HG03025 (cell line): ENCODE data around the gene ODF2.
"Not testable (repeated sequence)": the region's sequence is repeated elsewhere in the genome, so short reads cannot be mapped to it uniquely, and the experiment has no call there.

ENCODE experiments used
- ATAC-seq: cut with Tn5 transposase; IDR thresholded peaks from one replicate; pipeline ENCODE4 v1.9.1; 2021; ENCODE audit warnings: mild to moderate bottlenecking, moderate library complexity; ENCODE audit not compliant: unreplicated experiment, low FRiP score

ODF2 gene

DNA sequence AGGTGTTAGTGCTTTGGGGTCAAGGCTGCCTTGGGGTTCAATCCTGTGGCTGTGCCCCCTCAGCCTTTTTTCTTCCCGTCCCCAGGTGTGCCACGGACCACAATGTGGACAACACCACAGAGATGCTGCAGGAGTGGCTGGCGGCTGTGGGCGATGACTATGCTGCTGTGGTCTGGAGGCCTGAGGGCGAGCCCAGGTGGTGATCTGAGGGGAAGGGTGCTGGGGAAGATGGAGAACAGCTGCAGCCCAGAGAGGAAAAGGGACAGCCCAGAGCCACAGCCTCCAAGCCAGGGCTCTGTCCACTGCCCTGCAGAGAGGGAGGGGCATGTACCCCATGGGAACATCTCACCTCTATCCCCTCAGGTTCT lies 33.0 kb upstream of the ODF2 start:
- ATAC-seq: no peak

DNA sequence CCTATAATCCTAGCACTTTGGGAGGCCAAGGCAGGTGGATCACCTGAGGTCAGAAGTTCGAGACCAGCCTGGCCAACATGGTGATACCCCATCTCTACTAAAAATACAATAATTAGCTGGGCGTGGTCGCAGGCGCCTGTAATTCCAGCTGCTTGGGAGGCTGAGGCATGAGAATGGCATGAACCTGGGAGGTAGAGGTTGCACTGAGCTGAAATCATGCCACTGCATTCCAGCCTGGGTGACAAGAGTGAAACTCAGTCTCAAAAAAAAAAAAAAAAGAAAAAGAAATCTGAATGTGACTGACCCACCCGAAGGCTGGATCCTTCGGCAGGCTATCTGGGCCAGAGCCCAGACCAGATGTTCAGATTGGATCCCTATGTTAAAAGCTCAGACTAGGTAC lies 32.5 kb upstream of the ODF2 start:
- not testable (repeated sequence) for ATAC-seq

DNA sequence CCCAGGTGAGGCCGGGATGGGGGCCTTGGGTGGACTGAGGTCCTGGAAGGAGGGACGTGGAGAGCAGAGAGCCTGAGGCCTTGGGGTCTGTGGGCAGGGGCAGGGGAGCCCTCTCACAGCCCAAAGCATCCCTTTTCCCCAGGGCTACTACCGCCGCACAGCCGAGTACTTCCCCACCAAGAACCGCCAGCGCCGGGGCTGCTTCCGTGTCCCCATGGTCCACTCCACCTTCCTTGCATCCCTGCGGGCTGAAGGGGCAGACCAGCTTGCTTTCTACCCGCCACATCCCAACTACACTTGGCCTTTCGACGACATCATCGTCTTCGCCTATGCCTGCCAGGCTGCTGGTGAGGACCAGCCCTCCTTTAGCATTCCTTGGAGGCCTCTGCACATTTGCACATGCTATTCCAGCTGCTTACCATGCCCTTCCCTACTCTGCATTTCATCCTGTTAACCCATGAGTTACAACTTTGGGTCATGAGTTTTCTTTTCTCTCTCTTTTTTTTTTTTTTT lies 31.5 kb upstream of the ODF2 start:
- ATAC-seq: no peak

DNA sequence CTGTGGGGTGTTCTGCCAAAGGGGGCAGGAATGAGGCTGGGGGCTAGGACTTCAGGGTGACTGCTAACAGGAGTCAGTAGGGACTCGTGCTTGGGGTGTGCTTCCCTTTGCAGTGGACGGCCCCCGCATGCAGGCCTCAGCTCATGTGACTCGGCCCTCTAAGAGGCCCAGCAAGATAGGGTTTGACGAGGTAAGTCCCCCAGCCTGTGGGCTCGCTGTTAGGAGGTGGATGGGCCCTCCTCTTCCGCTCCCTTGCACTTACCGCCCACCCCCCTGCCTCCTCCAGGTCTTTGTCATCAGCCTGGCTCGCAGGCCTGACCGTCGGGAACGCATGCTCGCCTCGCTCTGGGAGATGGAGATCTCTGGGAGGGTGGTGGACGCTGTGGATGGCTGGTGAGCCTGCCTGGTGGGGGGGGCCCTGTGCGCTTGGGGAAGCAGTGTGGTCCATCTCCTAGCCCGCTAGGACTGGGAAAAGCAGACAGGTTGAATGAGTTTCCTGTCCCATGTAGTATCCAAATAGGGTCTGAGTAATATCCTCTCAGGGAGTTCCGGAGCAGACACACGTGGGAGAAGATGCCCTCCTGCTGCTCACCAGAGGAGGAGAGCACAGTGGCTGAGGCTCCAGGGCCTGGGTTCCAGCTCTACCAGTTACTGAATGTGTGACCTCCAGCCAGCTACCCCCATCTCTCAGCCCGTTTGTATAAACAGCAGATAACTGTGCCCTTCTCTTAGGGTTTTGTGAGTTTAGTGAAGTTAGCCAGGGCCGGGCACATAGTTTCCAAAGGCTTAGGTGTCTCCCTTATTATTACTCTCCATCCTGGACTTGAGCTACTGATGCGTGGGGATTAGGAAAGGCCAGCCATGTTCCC lies 26.9 kb upstream of the ODF2 start:
- ATAC-seq: no peak

DNA sequence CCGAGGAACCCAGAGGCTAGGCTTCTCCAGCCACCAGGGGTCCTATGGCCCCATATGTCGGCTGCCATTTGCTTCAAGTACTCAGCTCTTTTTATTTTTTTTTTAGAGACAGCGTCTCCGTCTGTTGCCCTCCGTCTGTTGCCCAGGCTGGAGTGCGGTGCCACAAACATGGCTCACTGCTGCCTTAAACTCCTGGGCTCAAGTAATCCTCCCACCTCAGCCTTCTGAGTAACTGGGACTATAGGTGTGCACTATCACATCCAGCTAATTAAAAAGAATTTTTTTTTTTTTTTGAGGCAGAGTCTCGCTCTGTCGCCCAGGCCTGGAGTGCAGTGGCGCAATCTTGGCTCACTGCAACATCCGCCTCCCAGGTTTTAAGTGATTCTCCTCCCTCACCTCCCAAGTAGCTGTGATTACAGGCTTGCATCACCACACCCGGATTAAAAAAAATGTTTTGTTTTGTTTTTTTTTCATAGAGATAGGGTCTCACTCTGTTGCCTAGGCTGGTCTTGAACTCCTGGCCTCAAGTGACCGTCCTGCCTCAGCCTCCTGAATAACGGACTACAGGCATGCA lies 26.2 kb upstream of the ODF2 start:
- no peak for ATAC-seq

DNA sequence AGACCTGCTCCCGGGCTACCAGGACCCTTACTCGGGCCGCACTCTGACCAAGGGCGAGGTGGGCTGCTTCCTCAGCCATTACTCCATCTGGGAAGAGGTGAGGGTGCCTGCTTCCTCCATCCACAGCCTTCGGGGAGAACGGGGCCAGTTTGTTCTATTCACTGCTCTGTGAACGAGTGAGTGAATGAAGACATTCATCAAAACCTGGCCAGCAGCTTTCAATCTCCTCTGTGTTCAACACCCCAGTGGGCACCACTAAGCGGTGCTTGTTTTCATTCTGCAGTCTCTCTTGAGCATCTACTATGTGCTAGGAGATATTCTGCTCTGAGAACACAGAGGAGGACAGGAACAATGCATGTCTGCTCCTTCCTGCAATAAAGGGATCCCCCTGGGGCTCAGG lies 24.6 kb upstream of the ODF2 start:
- no peak for ATAC-seq

DNA sequence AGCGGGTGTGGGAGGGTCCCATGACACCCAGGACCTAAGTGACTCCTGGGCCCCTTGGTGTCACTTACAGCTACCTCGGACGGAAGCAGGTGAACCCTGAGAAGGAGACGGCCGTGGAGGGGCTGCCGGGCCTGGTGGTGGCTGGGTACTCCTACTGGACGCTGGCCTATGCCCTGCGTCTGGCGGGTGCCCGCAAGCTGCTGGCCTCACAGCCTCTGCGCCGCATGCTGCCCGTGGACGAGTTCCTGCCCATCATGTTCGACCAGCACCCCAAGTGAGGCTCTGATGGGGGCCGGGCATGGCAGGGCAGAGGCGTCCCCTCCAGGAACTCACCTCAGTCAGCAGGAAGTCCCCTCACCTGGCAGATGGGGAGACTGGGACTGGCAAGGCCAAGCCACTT lies 21.5 kb upstream of the ODF2 start:
- no peak for ATAC-seq

DNA sequence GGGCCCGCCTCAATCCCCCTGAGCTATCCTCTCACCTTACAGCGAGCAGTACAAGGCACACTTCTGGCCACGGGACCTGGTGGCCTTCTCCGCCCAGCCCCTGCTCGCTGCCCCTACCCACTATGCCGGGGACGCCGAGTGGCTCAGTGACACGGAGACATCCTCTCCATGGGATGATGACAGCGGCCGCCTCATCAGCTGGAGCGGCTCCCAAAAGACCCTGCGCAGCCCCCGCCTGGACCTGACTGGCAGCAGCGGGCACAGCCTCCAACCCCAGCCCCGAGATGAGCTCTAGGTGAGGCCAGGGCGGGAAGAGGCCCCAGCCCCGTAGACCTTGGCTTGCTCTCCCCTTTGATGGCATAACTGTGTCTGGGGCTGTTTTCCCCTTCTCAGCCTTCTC lies 20.2 kb upstream of the ODF2 start:
- ATAC-seq: no peak

DNA sequence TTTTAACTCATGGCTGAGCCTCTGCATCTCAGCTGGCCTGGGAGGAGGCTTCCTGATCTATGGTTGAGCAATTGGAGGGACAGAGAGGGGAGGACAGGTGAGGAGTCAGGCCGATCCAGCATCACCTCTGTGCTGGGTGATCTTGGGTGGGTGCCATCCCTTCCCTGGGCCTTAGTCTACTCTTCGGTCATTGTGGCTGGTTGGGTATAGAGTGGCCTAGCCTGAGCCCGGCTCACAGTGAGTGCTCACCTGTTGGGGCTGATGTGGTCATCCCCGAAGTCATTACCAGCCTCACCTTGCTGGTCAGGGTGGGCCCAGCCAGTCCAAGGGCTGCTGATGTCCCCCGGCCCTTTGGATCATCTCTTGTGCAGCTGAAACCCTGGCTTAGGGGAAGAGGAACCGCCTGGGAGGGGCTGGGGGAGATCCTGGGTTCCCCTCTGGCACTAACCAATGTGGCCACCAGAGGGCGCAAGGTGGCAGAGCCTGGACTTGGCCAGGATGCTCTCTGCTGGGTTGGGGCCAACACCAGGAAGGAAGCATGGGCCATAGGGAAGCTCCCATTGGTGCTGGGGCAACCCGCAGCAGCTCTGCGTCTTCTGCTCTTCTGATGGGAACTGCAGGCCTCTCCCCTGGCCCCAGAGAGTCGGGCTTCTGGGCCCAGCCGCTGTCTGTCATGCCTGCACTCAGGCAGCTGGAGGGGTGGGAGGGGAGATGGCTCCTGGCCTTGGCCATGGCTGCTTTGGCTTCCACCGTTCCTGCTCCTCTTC lies 17.3 kb upstream of the ODF2 start:
- no peak for ATAC-seq

DNA sequence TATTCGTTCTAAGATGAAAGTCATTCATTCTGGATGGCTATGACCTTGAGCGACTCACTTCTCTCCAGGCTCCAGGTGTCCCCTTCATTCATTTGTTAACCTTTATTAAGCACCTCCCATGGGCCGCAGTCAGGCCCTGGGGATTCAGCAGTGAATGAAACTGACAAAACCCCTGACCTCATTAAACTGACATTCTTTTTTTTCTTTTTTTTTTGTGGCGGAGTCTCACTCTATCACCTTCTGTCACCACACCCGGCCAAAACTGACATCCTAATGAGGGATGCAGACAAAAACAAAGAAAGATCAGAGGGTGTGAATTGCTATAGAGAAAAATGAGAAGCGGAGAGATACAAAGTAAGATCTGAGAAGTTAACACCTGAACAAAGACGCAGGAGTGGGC lies 16.5 kb upstream of the ODF2 start:
- ATAC-seq: no peak

DNA sequence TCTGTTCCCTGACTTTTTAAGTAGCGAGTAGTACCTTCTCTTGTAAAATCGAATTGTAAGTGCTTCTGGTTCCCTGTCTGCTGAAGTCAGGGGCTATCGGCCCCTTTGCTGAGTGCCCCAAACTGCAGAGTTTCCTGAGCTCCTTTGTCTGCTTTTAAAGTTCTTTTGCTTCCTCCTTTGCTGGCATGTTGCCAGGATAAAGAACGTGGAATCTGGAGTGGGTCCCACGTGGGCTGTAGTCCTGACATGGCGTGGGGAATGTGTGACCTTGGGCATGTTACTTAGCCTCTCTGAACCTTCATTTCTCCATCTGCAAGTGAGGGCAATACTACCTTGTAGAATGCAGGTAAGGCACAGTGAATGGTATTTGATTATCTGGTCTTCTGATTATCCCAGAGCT lies 13.7 kb upstream of the ODF2 start:
- ATAC-seq: no peak

DNA sequence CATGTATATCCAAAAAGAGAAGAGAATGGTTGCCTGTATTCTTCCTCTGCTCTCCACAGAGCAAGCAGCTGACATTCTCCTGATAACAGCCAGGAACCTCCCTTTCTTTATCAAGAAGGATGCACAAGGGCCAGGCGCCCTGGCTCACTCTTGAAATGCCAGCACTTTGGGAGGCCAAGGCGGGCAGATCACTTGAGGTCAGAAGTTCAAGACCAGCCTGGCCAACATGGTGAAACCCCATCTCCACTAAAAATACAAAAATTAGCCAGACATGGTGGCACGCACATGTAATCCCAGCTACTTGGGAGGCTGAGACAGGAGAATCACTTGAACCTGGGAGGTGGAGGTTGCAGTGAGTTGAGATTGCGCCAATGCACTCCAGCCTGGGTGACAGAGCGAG lies 9.3 kb upstream of the ODF2 start:
- ATAC-seq: not testable (repeated sequence)

DNA sequence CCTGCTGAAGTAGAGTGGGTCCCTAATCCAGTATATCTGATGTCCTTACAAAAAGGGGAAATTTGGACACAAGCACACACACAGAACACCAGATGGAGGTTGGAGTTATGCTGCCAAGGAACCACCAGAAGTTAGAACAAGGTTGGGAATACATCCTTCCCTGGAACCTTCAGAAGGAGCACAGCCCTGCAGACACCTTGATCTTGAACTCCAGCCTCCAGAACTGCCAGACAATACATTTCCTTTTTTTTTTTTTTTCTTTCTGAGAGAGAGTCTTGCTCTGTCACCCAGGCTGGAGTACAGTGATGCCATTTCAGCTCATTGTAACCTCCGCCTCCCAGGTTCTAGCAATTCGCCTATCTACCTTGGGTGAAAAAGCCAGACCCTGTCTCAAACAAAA lies 7.1 kb upstream of the ODF2 start:
- no peak for ATAC-seq

DNA sequence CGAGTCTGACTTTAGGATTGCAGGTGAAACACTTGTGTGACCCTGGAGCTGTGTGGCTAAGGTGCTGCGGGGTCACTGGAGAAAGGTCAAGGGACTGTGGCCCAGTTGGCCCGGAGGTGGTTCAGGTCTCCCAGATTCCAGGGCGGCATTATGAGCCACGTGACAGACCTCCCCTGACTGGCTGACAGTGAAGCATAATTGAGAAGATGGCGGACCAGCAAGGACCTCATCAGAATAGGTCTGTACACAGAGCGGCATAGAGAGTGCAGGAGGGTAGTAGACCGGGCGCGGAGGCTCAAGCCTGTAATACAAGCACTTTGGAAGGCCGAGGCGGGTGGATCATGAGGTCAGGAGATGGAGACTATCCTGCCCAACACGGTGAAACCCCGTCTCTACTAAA lies 815 bp upstream of the ODF2 start:
- ATAC-seq: no peak

DNA sequence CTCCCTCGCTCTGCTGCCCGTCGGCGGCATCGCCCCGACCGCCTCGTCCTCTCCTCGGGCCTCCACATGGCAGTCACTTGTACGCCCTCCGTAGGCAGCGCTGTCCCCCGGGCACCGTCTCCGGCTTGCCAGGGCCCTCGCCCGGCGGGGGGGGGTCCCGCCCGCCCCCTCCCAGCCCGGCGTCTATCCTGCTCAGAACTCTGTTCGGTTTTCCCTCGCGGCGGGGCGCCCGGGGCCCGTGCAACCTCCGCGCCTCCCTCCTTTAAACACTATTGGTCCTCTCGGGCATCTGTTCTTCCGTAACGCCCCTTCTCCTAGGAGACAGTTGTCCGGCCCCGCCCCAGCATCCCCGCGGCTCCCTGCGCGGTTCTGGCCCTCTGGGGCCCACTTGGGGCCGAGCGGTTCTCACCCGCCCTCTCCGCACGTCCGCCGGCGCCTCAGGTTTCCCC lies 831 bp downstream of the ODF2 start:
- peak; percentile 61 for ATAC-seq

DNA sequence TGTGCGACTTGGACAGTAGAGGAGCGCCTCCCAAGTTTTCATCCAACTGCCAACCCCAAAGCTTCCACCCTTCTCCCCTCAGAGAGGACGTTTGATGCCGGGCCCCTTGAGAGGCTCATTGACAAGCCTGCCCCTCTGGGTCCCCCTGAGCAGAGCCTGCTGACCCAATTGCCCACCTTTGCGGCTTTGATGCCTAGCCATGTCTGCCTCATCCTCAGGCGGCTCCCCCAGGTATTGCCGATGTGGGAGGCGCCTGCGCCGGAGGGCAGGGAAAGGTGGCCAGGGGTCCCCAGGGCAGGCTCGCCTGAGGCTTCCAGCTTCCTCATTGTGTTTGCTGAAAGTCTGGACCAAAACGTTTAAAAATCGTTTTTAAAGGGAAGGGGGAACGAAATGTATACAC lies 1.4 kb downstream of the ODF2 start:
- no peak for ATAC-seq

DNA sequence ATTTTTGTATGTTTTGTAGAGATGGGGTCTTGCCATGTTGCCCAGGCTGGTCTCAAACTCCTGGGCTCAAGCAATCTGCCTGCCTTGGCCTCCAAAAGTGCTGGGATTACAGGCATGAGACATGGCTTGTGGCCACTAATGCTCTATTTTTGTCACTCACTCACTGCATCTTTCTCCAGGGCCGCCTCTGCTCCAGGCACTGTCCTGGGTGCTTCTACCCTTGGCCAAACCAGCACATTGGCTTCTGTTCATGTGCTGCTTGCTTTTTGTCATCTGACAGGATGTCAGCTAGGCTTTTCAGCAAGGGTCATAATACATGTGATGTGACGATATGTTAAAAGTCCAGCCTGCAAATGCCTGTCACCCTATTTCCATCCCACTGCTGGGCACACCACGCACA lies 3.2 kb downstream of the ODF2 start:
- no peak for ATAC-seq

DNA sequence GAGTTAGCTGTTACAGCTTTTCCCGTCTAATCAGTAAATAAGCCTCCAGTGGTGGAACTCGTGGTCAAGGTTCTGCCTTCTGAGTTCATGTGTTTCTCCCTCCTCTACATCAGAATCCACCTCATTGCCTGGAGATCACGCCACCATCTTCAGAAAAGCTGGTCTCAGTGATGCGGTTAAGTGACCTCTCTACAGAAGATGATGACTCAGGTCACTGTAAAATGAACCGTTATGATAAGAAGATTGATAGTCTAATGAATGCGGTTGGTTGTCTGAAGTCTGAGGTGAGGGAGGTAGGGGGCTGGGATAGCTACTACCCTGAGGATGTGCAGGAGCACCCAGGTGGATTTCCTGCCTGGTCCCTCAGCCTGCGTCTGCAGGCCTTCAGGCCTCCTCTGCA lies 13.3 kb downstream of the ODF2 start:
- no peak for ATAC-seq

DNA sequence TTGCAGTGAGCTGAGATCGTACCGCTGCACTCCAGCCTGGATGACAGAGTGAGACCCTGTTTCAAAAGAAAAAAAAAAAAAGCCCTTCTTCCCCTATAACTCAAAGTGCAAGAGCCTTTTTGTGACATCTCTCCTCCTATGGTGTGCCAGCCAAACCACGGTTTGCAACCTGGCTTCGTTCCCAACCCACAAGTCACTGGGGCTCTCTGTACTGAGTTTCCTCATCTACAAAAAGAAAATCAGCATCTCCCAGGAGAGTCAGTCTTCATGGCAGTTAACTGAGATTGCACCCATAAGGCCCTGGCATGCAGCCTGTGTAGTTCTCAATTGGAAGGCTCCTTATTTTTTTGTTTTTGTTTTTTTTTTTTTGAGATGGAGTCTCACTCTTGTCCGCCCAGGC lies 14.8 kb downstream of the ODF2 start:
- no peak for ATAC-seq

DNA sequence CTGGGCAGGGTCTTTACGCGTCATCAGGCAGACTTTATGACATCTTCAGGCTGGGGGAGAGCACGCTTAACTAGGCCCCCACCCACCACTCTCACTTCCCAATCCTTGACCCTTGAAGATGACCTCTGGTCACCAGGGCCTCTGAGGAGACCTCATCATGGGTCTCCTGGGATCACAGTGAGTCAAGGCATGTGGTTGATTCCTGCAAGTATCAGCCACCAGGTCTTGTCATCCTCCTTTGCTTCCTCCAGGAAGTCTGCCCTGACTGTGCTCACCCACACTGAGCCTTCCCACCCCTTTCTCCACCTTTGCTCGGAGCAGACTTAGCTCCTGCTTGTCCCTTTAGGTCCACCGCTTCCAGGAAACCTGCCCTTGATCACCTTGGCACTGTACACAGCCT lies 17.3 kb downstream of the ODF2 start:
- no peak for ATAC-seq

DNA sequence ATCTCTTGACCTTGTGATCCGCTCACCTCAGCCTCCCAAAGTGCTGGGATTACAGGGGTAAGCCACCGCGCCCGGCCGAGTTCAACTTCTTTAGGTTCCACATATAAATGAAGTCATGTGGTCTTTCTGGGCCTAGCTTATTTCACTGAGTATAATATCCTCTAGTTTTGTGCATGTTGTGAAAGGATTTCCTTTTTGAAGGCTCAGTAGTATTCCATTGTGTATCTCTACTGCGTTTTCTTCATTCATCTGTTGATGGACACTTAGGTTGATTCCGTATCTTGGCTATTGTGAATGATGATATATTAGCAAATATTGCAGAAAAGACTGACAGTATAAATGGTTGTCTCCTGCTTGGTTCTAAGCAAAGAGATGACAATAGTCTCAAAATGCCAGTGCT lies 20.1 kb downstream of the ODF2 start:
- no peak for ATAC-seq
